GM18502 (cell line): Measurements from ENCODE around the gene CHMP4A.

Experiments
- ATAC-seq: cut with Tn5 transposase; IDR thresholded peaks from one replicate; pipeline ENCODE4 v1.9.1; 2021; ENCODE audit warnings: mild to moderate bottlenecking; ENCODE audit not compliant: unreplicated experiment, poor library complexity

Gene CHMP4A

GRCh38 chr14:24198814-24199524 lies 14.3 kb downstream of the CHMP4A start:
- ATAC-seq: no peak

- no peak for ATAC-seq
Measured at GRCh38 chr14:24197056-24197450, 16.2 kb downstream of the CHMP4A start.

- peak; percentile 13 for ATAC-seq
Measured at GRCh38 chr14:24196071-24197055, 16.9 kb downstream of the CHMP4A start.

DNA sequence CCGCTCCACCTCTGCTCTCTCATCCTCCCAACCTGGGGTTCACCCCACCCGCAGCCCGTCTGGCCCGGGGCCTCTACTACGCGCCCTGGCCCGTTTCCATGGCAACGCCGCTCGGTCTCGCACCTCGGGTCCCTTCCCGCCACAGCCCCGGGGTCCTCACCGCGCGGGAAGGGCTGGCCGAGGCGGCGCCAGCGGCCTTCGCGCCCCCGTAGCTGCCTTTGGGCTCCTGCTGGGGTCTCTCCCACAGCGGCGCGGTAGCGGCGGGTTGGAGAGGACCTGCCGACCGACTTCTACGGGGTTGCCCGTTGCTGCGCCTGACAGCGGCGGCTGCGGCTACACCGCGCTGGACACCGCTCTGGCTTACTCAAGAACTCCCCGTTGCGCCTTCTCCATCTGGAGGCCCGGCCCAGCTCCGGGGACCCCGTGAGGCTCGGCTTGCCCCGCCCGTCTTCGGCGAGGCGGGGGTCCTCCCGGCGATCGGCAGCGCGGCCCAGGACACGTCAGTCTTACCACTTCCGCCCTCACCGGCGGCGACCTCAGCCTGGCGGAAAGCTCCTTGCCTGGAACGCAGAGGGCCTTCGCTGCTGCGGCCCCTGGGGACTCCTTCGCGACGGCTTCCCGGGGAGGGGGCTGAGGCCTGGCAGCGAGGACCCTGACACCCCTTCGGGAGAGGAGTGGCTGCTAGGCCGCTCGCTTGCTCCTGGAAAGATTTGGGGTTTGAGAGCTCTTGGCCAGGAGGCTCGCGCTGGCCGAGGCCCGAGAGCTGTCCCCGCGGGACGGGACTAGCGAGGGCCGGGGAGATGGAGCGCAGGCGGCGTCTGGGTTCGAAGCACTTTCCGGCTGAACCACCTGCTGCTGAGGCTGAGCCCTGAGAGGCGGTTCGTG lies 17.9 kb downstream of the CHMP4A start, which contains the start of gene TM9SF1:
TSS of gene TM9SF1 (minus strand) at position 256 of the 885 bp plus-strand sequence. CDS start 422 bp downstream, outside the sequence.
- peak; percentile 87 for ATAC-seq

DNA sequence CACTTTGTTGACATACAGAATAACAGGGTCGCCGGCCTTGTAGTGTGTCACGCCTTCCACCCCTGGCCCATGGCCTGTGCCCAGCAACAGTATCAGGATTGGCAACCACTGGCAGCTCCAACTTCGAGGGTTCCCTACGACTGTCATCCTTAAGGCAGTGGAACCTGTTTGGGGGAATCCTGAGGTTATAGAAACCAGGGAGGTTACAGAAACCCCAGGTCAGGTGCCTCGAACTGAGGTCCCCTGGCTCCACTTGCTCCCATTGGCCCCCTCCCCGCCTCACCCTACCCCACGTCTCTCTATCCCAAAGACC lies 18.5 kb downstream of the CHMP4A start:
- no peak for ATAC-seq

DNA sequence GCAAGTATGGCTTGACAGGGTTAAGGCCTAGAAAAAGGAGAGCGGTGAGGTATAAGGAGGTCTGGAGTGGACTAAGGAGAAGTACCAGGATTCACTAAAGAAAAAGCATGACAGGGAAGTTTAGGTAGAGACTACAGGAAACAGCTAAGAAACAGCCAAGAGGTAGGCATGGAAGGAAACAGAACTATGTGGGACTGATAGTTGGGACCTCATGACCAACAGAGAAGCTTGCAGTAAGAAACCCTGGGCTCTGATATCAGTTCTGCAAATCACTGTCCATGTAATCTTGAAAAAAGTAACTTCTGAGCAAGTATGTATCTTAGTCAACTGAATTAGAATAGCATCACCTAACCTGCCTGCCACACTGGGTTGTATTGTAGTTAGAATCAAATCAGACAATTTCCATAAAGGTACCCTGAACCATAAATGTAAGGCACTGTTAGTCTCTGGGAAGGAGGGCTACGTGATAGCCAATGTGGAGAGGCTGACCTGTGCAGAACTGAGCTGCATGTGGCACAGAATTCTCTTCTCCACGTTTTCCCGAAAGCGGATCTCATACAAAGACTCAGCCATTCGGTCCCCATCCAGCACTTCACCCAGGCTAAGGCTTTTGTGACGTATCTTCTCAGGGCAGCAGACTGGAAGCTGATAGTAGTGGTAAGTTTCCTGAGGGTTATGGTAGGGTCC lies 19.0 kb downstream of the CHMP4A start:
- no peak for ATAC-seq

- ATAC-seq: no peak
Measured at GRCh38 chr14:24192933-24193332, 20.4 kb downstream of the CHMP4A start.

DNA sequence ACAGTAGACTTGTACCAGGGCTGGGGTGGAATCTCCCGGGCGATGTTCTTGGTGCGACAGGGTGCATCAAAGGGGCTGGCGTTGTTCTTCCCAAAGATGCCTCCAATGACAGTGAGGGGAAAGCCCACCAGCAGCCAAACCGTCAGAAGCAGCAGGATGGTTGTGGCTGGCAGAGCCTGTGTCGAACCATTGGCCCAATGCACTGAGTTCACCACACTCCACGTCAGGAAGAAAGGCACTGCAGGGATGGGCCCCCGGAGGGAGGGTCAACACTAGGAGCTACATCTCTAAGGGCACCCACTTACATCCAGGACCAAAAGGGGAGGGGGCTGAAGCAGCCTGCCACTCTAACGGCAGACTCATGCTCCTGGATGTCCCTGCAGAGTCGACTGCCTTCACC lies 22.9 kb downstream of the CHMP4A start:
- no peak for ATAC-seq

- ATAC-seq: no peak
Measured at GRCh38 chr14:24189460-24189859, 23.8 kb downstream of the CHMP4A start.

GRCh38 chr14:24189059-24189375 lies 24.3 kb downstream of the CHMP4A start:
- ATAC-seq: no peak

- peak; percentile 84 for ATAC-seq
Measured at GRCh38 chr14:24188251-24189058, 24.8 kb downstream of the CHMP4A start, which contains the start of gene IPO4. TSS of gene IPO4 (minus strand) at chr14:24188816. CDS start at chr14:24188787, 29 bp downstream.

- ATAC-seq: no peak
Measured at GRCh38 chr14:24187539-24187915, 25.8 kb downstream of the CHMP4A start.

- no peak for ATAC-seq
Measured at GRCh38 chr14:24186831-24187538, 26.3 kb downstream of the CHMP4A start.

- no peak for ATAC-seq
Measured at GRCh38 chr14:24185741-24186140, 27.5 kb downstream of the CHMP4A start.

GRCh38 chr14:24185026-24185425 lies 28.3 kb downstream of the CHMP4A start:
- no peak for ATAC-seq

GRCh38 chr14:24184104-24184970 lies 29.0 kb downstream of the CHMP4A start:
- no peak for ATAC-seq

DNA sequence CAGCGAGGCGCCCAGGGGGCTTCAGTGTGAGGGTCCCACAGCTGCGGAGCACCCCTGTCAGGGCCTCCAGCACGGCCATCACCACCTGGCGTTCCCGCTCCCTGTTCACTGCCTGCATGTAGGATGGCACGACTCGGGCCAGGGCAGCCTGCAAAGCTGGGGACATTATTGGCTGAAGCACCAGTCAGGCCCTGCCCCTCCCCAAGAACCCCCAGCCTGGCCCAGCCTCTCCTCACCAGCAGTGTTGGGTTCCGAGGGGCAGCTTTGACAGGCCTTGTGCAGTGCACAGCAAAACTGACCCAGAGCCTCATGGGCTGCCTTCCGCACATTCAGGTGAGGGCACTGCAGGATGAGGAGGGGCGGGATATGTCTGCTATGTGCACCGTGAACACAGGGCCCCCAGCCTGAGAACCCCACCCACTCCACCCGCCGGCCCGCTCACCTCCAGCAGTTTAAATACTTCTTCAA lies 30.2 kb downstream of the CHMP4A start:
- ATAC-seq: no peak
